22Rv1 (cell line): Measurements from ENCODE around the gene OCA2.

Experiments
- CTCF ChIP-seq: fragments of 450-650 bp; IDR thresholded peaks from 2 replicates; pipeline ENCODE4 v1.5.1; 2017; ENCODE audit warnings: mild to moderate bottlenecking
- ZFX ChIP-seq: fragments of 450-650 bp; IDR thresholded peaks from 2 replicates; pipeline ENCODE4 v1.6.1; 2017; ENCODE audit warnings: antibody characterized with exemption, borderline replicate concordance

- TF ChIP-seq CTCF, result no peak
- TF ChIP-seq ZFX, result no peak
Measured at GRCh38 chr15:27833178-27833577, 265.9 kb downstream of the OCA2 start.
